Measurements from ENCODE around the gene FAM89B. TPM values are rescaled to one million over a fixed set of nuclear protein-coding genes. Genes with fewer than 3 reads are reported as not detected.

FAM89B gene
- total and polyA plus RNA-seq, 2 of the 8 experiments (the other 6 are each of a cell fraction or from before 2014, with no cell fraction given) = 15.8 to 32.4 TPM

- no peak overlapping the region for H2BK12ac ChIP-seq (ENCODE audit: low read depth, low read length)
- POLR2A ChIA-PET (ENCODE audit: partially characterized antibody) = interaction anchor here (1.0 to 6.8 kb wide), 6 partner anchors 10 to 130 kb away, joined by 3 to 41 read pairs (median 16); partner anchors contain the start of genes EHBP1L1, FAM89B, MAP3K11 and PCNX3
Observed at GRCh38 chr11:65590240-65590738, 18.0 kb downstream of the FAM89B start.

More at GRCh38 chr11:65590240-65590738, 18.0 kb downstream of the FAM89B start:
- peaks cover 9% of the 10 kb centered on the region; the same call in 1 of the 2 replicates for H3K23me2 ChIP-seq (ENCODE audit: low read depth, low read length)
- TF ChIP-seq SIX5 (IDR thresholded peaks at IDR 0.05; ENCODE audit: low read depth, low read length) (no peak), KDM1A (IDR thresholded peaks at IDR 0.05; ENCODE audit: borderline replicate concordance, low read length) (no peak), CHD2 (IDR thresholded peaks at IDR 0.05; ENCODE audit: low read length) (no peak), EZH2 (IDR thresholded peaks at IDR 0.05; ENCODE audit: low read depth, low read length, severe bottlenecking) (no peak), JUND (IDR thresholded peaks at IDR 0.05; ENCODE audit: low read length) (no peak), POLR2A (IDR thresholded peaks at IDR 0.05; ENCODE audit: control extremely low read depth in 1 of 2, low read depth in 2 of 2, low read length in 2 of 2) (no peak), BCL11A (IDR thresholded peaks at IDR 0.05; ENCODE audit: low read depth in 2 of 2, low read length in 2 of 2) (no peak), HDAC6 (IDR thresholded peaks at IDR 0.05; ENCODE audit: low read depth, low read length) (no peak), TAF1 (IDR thresholded peaks at IDR 0.05; ENCODE audit: low read depth, low read length) (no peak), EGR1 (IDR thresholded peaks at IDR 0.05; ENCODE audit: borderline replicate concordance, low read depth, low read length) (no peak), ATF3 (IDR thresholded peaks at IDR 0.05; ENCODE audit: insufficient read depth, low read depth, low read length) (no peak), CBX5 (IDR thresholded peaks at IDR 0.05; ENCODE audit: low read depth, low read length) (no peak), SP4 (IDR thresholded peaks at IDR 0.05; ENCODE audit: low read length) (no peak)
- H3K18ac ChIP-seq (ENCODE audit: extremely low read depth, low read length) = no peak overlapping the region
- FAIRE-seq = no peak
- WGBS, 2 experiments (ENCODE audit: extremely low coverage in 1 of 2, insufficient coverage in 1 of 2, insufficient read length in 1 of 2, insufficient replicate concordance in 2 of 2, low coverage in 1 of 2, low lambda C conversion rate in 2 of 2, missing lambda C conversion rate in 1 of 2) = 92% methylated on average over 7 of the region's 8 CpGs; no CpG with 5 or more reads in 1 of the 2 experiments
- H4K91ac ChIP-seq (replicated peaks; ENCODE audit: insufficient read length, low read length) = no peak overlapping the region
- no peak overlapping the region for H3K9ac ChIP-seq (replicated peaks in 1 of 4; ENCODE audit: extremely low read depth in 1 of 4, low read depth in 3 of 4, low read length in 3 of 4)
- DNase-seq (ENCODE audit: low read depth in 1 of 2, low spot score in 2 of 2) = no peak
- no peak overlapping the region for H3K4ac ChIP-seq (replicated peaks; ENCODE audit: insufficient read length, low read depth, low read length)
- no peak overlapping the region for H2BK20ac ChIP-seq (ENCODE audit: low read length)
- no peak overlapping the region for H3K23ac ChIP-seq (ENCODE audit: insufficient read length)
- H2BK120ac ChIP-seq (replicated peaks; ENCODE audit: low read depth, low read length) = no peak overlapping the region
- peak overlapping the region; percentile 69; the same call in 1 of the 2 replicates for H4K8ac ChIP-seq (ENCODE audit: extremely low read depth, insufficient read depth, low read length)
- CTCF ChIA-PET (ENCODE audit: partially characterized antibody) = interaction anchor here (0.5 to 14.5 kb wide), 14 partner anchors 12 to 261 kb away, joined by 3 to 227 read pairs (median 5); partner anchors contain the start of genes EHBP1L1, FAM89B, MAP3K11 and PCNX3
- no peak overlapping the region for H3K27ac ChIP-seq (ENCODE audit: low read depth, low read length)
- H3K14ac ChIP-seq (ENCODE audit: insufficient read length) = no peak overlapping the region
- no peaks in the 10 kb centered on the region for H3K36me3 ChIP-seq (ENCODE audit: control insufficient read depth in 2 of 4, insufficient read depth in 4 of 4, low read length in 3 of 4)
- H3K4me1 ChIP-seq (replicated peaks in 1 of 4; ENCODE audit: control insufficient read depth in 3 of 4, insufficient read depth in 4 of 4, low read length in 3 of 4) = peaks cover 3 to 22% (median 10%) of the 10 kb centered on the region in 4 experiments
- no peak overlapping the region for H4K5ac ChIP-seq (ENCODE audit: insufficient read length, low read depth, low read length)
- H3K9me3 ChIP-seq (ENCODE audit: insufficient read depth in 2 of 2, low read depth in 1 of 2, low read length in 1 of 2) = no peaks in the 10 kb centered on the region
- H2AK5ac ChIP-seq (ENCODE audit: low read depth, low read length) = no peak overlapping the region
- H2BK15ac ChIP-seq (ENCODE audit: low read length) = peak overlapping the region; percentile 46; the same call in 1 of the 2 replicates
- H2AFZ ChIP-seq (ENCODE audit: low read length) = no peak overlapping the region
- H4K20me1 ChIP-seq (replicated peaks in 1 of 2; ENCODE audit: control insufficient read depth in 1 of 2, insufficient read depth in 2 of 2, low read length in 2 of 2) = peaks cover 2% of the 10 kb centered on the region in 2 experiments
- H3K27me3 ChIP-seq (replicated peaks in 1 of 4; ENCODE audit: control insufficient read depth in 3 of 4, extremely low read depth in 1 of 4, insufficient read depth in 3 of 4, low read length in 3 of 4) = peaks cover 13 to 41% (median 34%) of the 10 kb centered on the region in 4 experiments
- no peak overlapping the region for H3K4me3 ChIP-seq (ENCODE audit: extremely low read depth in 1 of 4, insufficient read depth in 2 of 4, low read depth in 3 of 4, low read length in 4 of 4)
- no peak overlapping the region for H3K56ac ChIP-seq (replicated peaks; ENCODE audit: insufficient read length, low read depth, low read length)
- no peaks in the 10 kb centered on the region for H3K79me1 ChIP-seq (ENCODE audit: low read depth, low read length)
- H3K4me2 ChIP-seq (ENCODE audit: insufficient read depth in 1 of 2, low read depth in 2 of 2, low read length in 2 of 2) = no peak overlapping the region
- H2BK5ac ChIP-seq (ENCODE audit: low read depth, low read length) = no peak overlapping the region
- no peaks in the 10 kb centered on the region for H3K79me2 ChIP-seq (ENCODE audit: control insufficient read depth in 1 of 2, insufficient read depth in 2 of 2, low read length in 2 of 2)

All from H1 (cell line).